H1 (cell line): ENCODE measurements around the gene ALG6. TPM values are rescaled to one million over a fixed set of nuclear protein-coding genes. Genes with fewer than 3 reads are reported as not detected.

Experiments used
- ASH2L ChIP-seq: fragments of 200-600, 300-600 bp; sonication (generic); IDR thresholded peaks from one replicate; pipeline ENCODE4 v1.7.1; 2017; ENCODE audit warnings: low read length
- CBX8 ChIP-seq: fragments of 300-800, 300-1000 bp; sonication (generic); IDR thresholded peaks from 2 replicates; pipeline ENCODE4 v1.7.1; 2016; ENCODE audit warnings: low read depth, low read length, borderline replicate concordance
- EP300 ChIP-seq, 2 experiments: IDR thresholded peaks; 1 replicate in 1 of 2; 2 replicates in 1 of 2; pipeline ENCODE4 v1.6.1; 2011 to 2012; ENCODE audit warnings: low read depth in 2 of 2, low read length in 2 of 2, mild to moderate bottlenecking in 2 of 2, borderline replicate concordance in 1 of 2, inconsistent platforms in 1 of 2, moderate library complexity in 1 of 2
- JUN ChIP-seq: IDR thresholded peaks from 2 replicates; pipeline ENCODE4 v1.6.1; 2011; ENCODE audit warnings: low read depth, mild to moderate bottlenecking, improper control_type of control experiment, low read length
- KDM4A ChIP-seq: IDR thresholded peaks from one replicate; pipeline ENCODE4 v1.7.1; 2012; ENCODE audit warnings: low read depth, mild to moderate bottlenecking, moderate library complexity, low read length, inconsistent platforms; ENCODE audit not compliant: severe bottlenecking
- RNF2 ChIP-seq: fragments of 200-900, 300-1000 bp; sonication (generic); IDR thresholded peaks from 2 replicates; pipeline ENCODE4 v1.7.1; 2016; ENCODE audit warnings: borderline replicate concordance, low read depth, mild to moderate bottlenecking, antibody characterized with exemption, low read length; ENCODE audit not compliant: poor library complexity, severe bottlenecking; ENCODE audit errors: missing control alignments
- SIN3A ChIP-seq, 2 experiments: IDR thresholded peaks in 1 of 2; conservative IDR thresholded peaks in 1 of 2; 2 replicates each; pipeline ENCODE4 v1.6.1; 2011 to 2012; ENCODE audit warnings: low read length in 2 of 2, improper control_type of control experiment in 1 of 2, low read depth in 1 of 2, mild to moderate bottlenecking in 1 of 2
- TEAD4 ChIP-seq: IDR thresholded peaks from 2 replicates; pipeline ENCODE4 v1.6.1; 2012; ENCODE audit warnings: low read depth, low read length, inconsistent platforms, mixed read lengths
- ZNF274 ChIP-seq: IDR thresholded peaks from 2 replicates; pipeline ENCODE4 v1.7.0; 2012; ENCODE audit warnings: low read length, borderline replicate concordance; ENCODE audit errors: extremely low read depth
- polyA plus RNA-seq, 7 experiments: library from polyadenylated mRNA; depleted of rRNA in 3 of 7; stranded (reverse) in 5 of 7; unstranded in 2 of 7; fragments of >200 nt in 5 of 7; fragments of 200-250 nt in 2 of 7; gene quantifications; 1 replicate in 5 of 7; 2 replicates in 1 of 7; 4 replicates in 1 of 7; pipeline versions ENCODE4 v1.2.1 to v1.2.3, GENCODE V29; 2011 to 2013; ENCODE audit warnings: missing spikeins in 2 of 7, mixed read lengths in 2 of 7
- total RNA-seq: library from RNA; stranded (reverse); fragmentation: NEBNext Ultra II Directional; extraction: Animal tissue kit (Norgen Biotek cat#: 25700); gene quantifications from 2 replicates; pipeline ENCODE4 v1.2.1, GENCODE V29; 2021

ALG6 gene
- total and polyA plus RNA-seq, 2 of the 8 experiments (the other 6 are each of a cell fraction or from before 2014, with no cell fraction given): 17.8 to 26.8 TPM

DNA sequence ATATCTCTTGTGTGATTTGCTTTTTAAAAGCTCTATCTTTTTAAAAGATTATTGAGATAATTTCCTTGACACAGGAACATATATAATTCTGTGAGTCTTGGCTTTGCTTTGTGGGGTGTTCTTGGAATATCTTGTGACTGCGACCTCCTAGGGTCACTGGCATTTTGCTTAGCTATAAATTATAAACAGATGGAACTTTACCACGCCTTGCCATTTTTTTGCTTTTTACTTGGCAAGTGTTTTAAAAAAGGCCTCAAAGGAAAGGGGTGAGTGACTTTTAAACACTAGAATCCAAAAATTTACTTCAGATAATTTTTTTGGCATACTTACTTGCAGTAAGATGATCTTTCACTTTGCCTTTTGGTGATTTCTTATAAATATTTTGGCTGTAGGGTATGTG lies 43.6 kb downstream of the ALG6 start (continued):
- no peak for TF ChIP-seq JUN
- no peak for TF ChIP-seq RNF2
- no peak for TF ChIP-seq CBX8
- TF ChIP-seq TEAD4: no peak
- TF ChIP-seq KDM4A: no peak
- no peak for TF ChIP-seq SIN3A (conservative IDR thresholded peaks at IDR 0.05 in 1 of 2, IDR thresholded peaks at IDR 0.05 in 1 of 2; ENCODE audit: low read depth in 1 of 2, low read length in 2 of 2)
- no peak for TF ChIP-seq ZNF274
- TF ChIP-seq EP300 (IDR thresholded peaks at IDR 0.05; ENCODE audit: borderline replicate concordance in 1 of 2, low read depth in 2 of 2, low read length in 2 of 2): no peak
- TF ChIP-seq ASH2L: no peak
